ENCODE results near the gene TTC3.
A peak's percentile ranks its signal among the peaks of the same experiment; 100 is the strongest.

Gene TTC3, protein sequence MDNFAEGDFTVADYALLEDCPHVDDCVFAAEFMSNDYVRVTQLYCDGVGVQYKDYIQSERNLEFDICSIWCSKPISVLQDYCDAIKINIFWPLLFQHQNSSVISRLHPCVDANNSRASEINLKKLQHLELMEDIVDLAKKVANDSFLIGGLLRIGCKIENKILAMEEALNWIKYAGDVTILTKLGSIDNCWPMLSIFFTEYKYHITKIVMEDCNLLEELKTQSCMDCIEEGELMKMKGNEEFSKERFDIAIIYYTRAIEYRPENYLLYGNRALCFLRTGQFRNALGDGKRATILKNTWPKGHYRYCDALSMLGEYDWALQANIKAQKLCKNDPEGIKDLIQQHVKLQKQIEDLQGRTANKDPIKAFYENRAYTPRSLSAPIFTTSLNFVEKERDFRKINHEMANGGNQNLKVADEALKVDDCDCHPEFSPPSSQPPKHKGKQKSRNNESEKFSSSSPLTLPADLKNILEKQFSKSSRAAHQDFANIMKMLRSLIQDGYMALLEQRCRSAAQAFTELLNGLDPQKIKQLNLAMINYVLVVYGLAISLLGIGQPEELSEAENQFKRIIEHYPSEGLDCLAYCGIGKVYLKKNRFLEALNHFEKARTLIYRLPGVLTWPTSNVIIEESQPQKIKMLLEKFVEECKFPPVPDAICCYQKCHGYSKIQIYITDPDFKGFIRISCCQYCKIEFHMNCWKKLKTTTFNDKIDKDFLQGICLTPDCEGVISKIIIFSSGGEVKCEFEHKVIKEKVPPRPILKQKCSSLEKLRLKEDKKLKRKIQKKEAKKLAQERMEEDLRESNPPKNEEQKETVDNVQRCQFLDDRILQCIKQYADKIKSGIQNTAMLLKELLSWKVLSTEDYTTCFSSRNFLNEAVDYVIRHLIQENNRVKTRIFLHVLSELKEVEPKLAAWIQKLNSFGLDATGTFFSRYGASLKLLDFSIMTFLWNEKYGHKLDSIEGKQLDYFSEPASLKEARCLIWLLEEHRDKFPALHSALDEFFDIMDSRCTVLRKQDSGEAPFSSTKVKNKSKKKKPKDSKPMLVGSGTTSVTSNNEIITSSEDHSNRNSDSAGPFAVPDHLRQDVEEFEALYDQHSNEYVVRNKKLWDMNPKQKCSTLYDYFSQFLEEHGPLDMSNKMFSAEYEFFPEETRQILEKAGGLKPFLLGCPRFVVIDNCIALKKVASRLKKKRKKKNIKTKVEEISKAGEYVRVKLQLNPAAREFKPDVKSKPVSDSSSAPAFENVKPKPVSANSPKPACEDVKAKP (N-terminal part only)

DNA sequence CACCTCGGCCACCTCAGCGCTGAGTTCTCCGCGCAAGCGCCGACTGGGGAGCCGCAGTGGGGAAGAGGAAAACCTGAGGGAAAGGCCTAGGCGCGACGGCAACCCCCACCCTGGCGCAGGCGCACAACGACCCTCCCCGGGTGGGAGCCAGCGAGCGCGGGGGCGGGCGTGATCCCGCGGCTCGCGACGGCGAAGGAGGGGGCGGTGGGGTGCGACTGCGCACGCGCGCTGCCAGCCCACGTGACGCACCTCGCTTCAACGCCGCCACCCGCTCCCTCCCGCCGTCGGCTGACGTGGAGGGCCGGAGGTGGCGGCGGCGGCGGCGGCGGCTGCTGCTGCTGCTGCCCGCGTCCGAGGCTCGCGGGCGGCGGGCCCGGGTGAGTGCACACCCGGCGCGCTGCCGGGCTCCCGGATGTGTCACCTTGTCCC is at the start of gene TTC3, which contains the start of gene PIGP:
Gene TTC3, plus strand, starts transcription at position 267 of the 429 bp plus-strand sequence. CDS start 14,004 bp downstream, outside the sequence.
Gene PIGP, minus strand, starts transcription at position 84 of the 429 bp plus-strand sequence. CDS start 556 bp downstream, outside the sequence.
- no peaks in the 10 kb centered on the region for H3K9me3 ChIP-seq (ENCODE audit: control insufficient read depth, low read length)
- H3K79me2 ChIP-seq, result peaks cover 2% of the 10 kb centered on the region
- peak within 1 kb of the TSS; percentile 84 for H3K9ac ChIP-seq
- peak within 1 kb of the TSS; percentile 98 for H3K27ac ChIP-seq
- H3K4me1 ChIP-seq, result peaks cover 6% of the 10 kb centered on the region
- no peaks in the 10 kb centered on the region for H3K27me3 ChIP-seq (ENCODE audit: control insufficient read depth, insufficient read depth, low read length)
- H3K4me3 ChIP-seq (ENCODE audit: low read depth, low read length), result peak within 1 kb of the TSS; percentile 81
- no peaks in the 10 kb centered on the region for H3K36me3 ChIP-seq (ENCODE audit: control insufficient read depth, insufficient read depth, low read length)
- peak within 1 kb of the TSS; percentile 91 for H2AFZ ChIP-seq
- TF ChIP-seq, protein P1, sequence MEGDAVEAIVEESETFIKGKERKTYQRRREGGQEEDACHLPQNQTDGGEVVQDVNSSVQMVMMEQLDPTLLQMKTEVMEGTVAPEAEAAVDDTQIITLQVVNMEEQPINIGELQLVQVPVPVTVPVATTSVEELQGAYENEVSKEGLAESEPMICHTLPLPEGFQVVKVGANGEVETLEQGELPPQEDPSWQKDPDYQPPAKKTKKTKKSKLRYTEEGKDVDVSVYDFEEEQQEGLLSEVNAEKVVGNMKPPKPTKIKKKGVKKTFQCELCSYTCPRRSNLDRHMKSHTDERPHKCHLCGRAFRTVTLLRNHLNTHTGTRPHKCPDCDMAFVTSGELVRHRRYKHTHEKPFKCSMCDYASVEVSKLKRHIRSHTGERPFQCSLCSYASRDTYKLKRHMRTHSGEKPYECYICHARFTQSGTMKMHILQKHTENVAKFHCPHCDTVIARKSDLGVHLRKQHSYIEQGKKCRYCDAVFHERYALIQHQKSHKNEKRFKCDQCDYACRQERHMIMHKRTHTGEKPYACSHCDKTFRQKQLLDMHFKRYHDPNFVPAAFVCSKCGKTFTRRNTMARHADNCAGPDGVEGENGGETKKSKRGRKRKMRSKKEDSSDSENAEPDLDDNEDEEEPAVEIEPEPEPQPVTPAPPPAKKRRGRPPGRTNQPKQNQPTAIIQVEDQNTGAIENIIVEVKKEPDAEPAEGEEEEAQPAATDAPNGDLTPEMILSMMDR (IDR thresholded peaks at IDR 0.05), result no peak
- H3K4me2 ChIP-seq (ENCODE audit: low read length), result peak within 1 kb of the TSS; percentile 97

DNA sequence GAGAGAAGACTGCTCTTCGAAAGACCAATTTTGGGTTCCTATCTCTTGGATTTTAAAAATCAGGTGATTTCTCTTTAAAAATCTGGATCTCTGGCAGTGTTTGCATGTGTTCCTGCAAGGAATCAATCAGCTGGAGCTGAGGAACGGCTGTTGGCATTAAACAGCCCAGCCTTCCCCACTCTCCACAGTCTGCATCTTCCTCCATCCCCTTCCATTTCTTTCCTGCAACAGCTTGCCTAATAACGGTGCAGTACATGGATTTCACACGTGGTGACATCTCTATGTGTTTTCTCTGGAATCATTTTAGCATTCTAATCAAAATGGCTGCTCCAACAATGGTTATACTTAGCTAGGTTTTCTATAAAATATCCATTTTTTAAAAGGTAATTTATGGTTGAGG is 46.6 kb upstream of the TTC3 start:
- Histone ChIP-seq H3K27ac (no peak overlapping the region), H3K4me2 (ENCODE audit: low read length) (no peak overlapping the region), H3K4me3 (ENCODE audit: low read depth, low read length) (no peak overlapping the region), H3K9me3 (ENCODE audit: control insufficient read depth, low read length) (no peaks in the 10 kb centered on the region), H3K36me3 (ENCODE audit: control insufficient read depth, insufficient read depth, low read length) (no peaks in the 10 kb centered on the region), H3K27me3 (ENCODE audit: control insufficient read depth, insufficient read depth, low read length) (no peaks in the 10 kb centered on the region), H3K9ac (no peak overlapping the region), H2AFZ (no peak overlapping the region), H3K79me2 (no peaks in the 10 kb centered on the region), H3K4me1 (no peaks in the 10 kb centered on the region)
- TF ChIP-seq, protein P1 (IDR thresholded peaks at IDR 0.05), result no peak

DNA sequence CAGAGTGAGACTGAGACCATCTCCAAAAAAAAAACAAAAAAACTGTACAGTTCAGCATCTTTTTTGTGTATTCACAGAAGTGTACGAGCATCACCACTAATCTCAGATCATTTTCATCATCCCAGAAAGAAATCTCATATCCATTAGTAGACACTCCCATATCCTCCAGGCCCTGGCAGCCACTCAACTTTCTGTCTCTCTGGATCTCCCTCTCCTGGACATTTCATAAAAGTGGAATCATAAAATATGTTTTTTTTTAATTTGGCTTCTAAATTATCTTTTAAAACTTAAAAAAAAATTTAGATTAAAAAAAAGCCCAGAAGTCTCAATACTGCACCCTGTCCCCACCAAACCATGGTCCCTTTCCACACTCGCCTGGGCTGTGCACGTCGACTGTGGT is 44.5 kb upstream of the TTC3 start:
- no peaks in the 10 kb centered on the region for H3K79me2 ChIP-seq
- H3K9ac ChIP-seq, result no peak overlapping the region
- H2AFZ ChIP-seq, result no peak overlapping the region
- no peaks in the 10 kb centered on the region for H3K27me3 ChIP-seq (ENCODE audit: control insufficient read depth, insufficient read depth, low read length)
- H3K36me3 ChIP-seq (ENCODE audit: control insufficient read depth, insufficient read depth, low read length), result no peaks in the 10 kb centered on the region
- TF ChIP-seq, protein P1 (IDR thresholded peaks at IDR 0.05), result no peak
- no peak overlapping the region for H3K27ac ChIP-seq
- H3K9me3 ChIP-seq (ENCODE audit: control insufficient read depth, low read length), result no peaks in the 10 kb centered on the region
- H3K4me2 ChIP-seq (ENCODE audit: low read length), result no peak overlapping the region
- no peak overlapping the region for H3K4me3 ChIP-seq (ENCODE audit: low read depth, low read length)
- no peaks in the 10 kb centered on the region for H3K4me1 ChIP-seq

- no peak overlapping the region for H3K4me2 ChIP-seq (ENCODE audit: low read length)
- H3K27ac ChIP-seq, result no peak overlapping the region
- TF ChIP-seq, protein P1 (IDR thresholded peaks at IDR 0.05), result no peak
- H3K4me3 ChIP-seq (ENCODE audit: low read depth, low read length), result no peak overlapping the region
- no peaks in the 10 kb centered on the region for H3K27me3 ChIP-seq (ENCODE audit: control insufficient read depth, insufficient read depth, low read length)
- no peaks in the 10 kb centered on the region for H3K9me3 ChIP-seq (ENCODE audit: control insufficient read depth, low read length)
- H3K79me2 ChIP-seq, result no peaks in the 10 kb centered on the region
- H2AFZ ChIP-seq, result no peak overlapping the region
- no peak overlapping the region for H3K9ac ChIP-seq
- no peaks in the 10 kb centered on the region for H3K36me3 ChIP-seq (ENCODE audit: control insufficient read depth, insufficient read depth, low read length)
- no peaks in the 10 kb centered on the region for H3K4me1 ChIP-seq
Observed at GRCh38 chr21:37030864-37031263, 42.2 kb upstream of the TTC3 start.
